GM23338 (cell line): Measurements from ENCODE around the gene PIEZO2.

Experiments
- CTCF ChIP-seq, 2 experiments: fragments of 200-600 bp in 1 of 2; sonication (generic) in 1 of 2; conservative IDR thresholded peaks; 2 replicates each; pipeline versions ENCODE4 v1.5.1 to v1.6.1; 2016 to 2017; ENCODE audit warnings: antibody characterized with exemption in 2 of 2, low read depth in 2 of 2, mild to moderate bottlenecking in 2 of 2, moderate library complexity in 1 of 2
- ETS1 ChIP-seq: IDR thresholded peaks from 2 replicates; pipeline ENCODE4 v1.6.1; 2016; ENCODE audit warnings: antibody characterized with exemption
- EZH2 ChIP-seq: fragments of 200-600 bp; sonication (generic); IDR thresholded peaks from one replicate; pipeline ENCODE4 v1.8.0; 2017; ENCODE audit warnings: antibody characterized with exemption, mild to moderate bottlenecking, low read depth; ENCODE audit not compliant: unreplicated experiment
- EZH2phosphoT487 ChIP-seq: fragments of 200-600 bp; sonication (generic); IDR thresholded peaks from one replicate; pipeline ENCODE4 v1.8.1; 2018; ENCODE audit warnings: antibody characterized with exemption; ENCODE audit not compliant: unreplicated experiment
- POLR2AphosphoS5 ChIP-seq: IDR thresholded peaks from 2 replicates; pipeline ENCODE4 v1.6.1; 2016; ENCODE audit warnings: antibody characterized with exemption, low read depth
- REST ChIP-seq: IDR thresholded peaks from one replicate; pipeline ENCODE4 v1.6.1; 2018; ENCODE audit warnings: antibody characterized with exemption; ENCODE audit not compliant: unreplicated experiment
- ZNF114 ChIP-seq: fragments of 250-450 bp; sonication (Bioruptor Pico); IDR thresholded peaks from 2 replicates; pipeline ENCODE4 v1.5.0; 2020; ENCODE audit warnings: mild to moderate bottlenecking, moderate library complexity

GRCh38 chr18:11078491-11078890 lies 70.9 kb downstream of the PIEZO2 start:
- TF ChIP-seq POLR2AphosphoS5 (no peak), ZNF114 (CRISPR knock-in tag) (no peak), EZH2 (no peak), CTCF (conservative IDR thresholded peaks at IDR 0.05; ENCODE audit: low read depth in 2 of 2) (no peak), EZH2phosphoT487 (no peak), ETS1 (no peak), REST (no peak)
